Left ventricle myocardium inferior (tissue), 1 donor: ENCODE measurements around the gene ZBTB7B. TPM values are rescaled to one million over a fixed set of nuclear protein-coding genes. Genes with fewer than 3 reads are reported as not detected.
A peak's percentile ranks its signal among the peaks of the same experiment; 100 is the strongest.

Source experiments
- DNase-seq: peaks from one replicate; pipeline ENCODE4 v3.0.0-alpha.2; 2020
- H3K27ac ChIP-seq: fragments of 200-600 bp; replicated peaks from 2 replicates; pipeline ENCODE4 v1.8.0; 2021
- H3K27me3 ChIP-seq: fragments of 200-600 bp; 2 replicates; pipeline ENCODE4 v1.8.0; 2021; ENCODE audit warnings: low read depth
- H3K36me3 ChIP-seq: fragments of 200-600 bp; 2 replicates; pipeline ENCODE4 v1.8.0; 2021
- H3K4me1 ChIP-seq: fragments of 200-600 bp; 2 replicates; pipeline ENCODE4 v1.8.0; 2021
- H3K4me3 ChIP-seq: fragments of 200-600 bp; 2 replicates; pipeline ENCODE4 v1.8.0; 2021; ENCODE audit warnings: mild to moderate bottlenecking, moderate library complexity
- H3K9me3 ChIP-seq: fragments of 200-600 bp; replicated peaks from 2 replicates; pipeline ENCODE4 v1.8.0; 2021
- intact Hi-C: fragments of 100-400 bp; cut with micrococcal nuclease; formaldehyde crosslinking; loops from one replicate; pipeline ENCODE4 v1.11.0; 2022
- total RNA-seq: library from RNA; stranded (reverse); fragmentation: NEBNext Ultra II Directional; extraction: Animal tissue kit (Norgen Biotek cat#: 25700); gene quantifications from one replicate; pipeline ENCODE4 v1.2.1, GENCODE V29; 2021
- TF ChIP-seq, protein P1 (sequence below): fragments of 200-600 bp; IDR thresholded peaks from 2 replicates; pipeline ENCODE4 v1.8.0; 2021; ENCODE audit warnings: antibody characterized with exemption, mild to moderate bottlenecking, borderline replicate concordance
- donor health status: DM: no; HTN: yes; CAD: no; lungs with severe emphysema.

ZBTB7B gene
- total RNA-seq, 1 donor from 2014 or later, result 42.8 TPM

DNA sequence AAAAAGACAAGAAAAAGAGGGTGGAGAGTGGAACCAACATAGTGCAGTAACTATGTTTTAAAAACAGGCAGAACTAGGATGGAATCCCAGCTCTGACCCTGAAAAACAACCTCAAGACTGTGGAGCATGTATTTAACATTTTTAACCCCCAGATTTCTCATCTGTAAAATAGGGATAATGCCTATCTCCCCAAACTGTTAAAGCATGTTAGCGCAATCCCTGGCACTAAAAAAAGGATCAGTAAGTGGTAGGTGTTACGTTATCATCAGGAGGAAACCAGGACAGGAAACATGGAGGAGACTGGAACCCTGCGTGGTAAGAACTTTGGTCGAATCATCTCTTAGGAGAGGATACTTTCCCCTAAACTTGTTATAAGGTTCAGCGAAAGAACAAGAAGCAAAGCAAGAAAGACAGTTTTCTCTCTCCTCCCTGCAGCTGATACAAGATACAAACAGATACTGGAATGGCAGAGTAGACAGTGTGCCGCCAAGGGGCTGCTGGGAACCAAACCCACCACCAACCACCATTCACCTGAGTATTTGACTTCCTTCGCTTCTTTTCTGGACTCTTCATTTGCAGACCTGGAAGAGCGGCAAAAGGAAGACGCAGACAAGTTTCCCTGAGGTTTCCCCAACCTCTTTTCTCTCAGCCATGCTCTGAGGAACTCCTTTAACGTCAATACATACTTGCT, 42.0 kb upstream of the ZBTB7B start:
- intact Hi-C loops, result no loop called here
- peak overlapping the region; percentile 82 for H3K4me3 ChIP-seq
- no peaks in the 10 kb centered on the region for H3K9me3 ChIP-seq
- TF ChIP-seq, protein P1, sequence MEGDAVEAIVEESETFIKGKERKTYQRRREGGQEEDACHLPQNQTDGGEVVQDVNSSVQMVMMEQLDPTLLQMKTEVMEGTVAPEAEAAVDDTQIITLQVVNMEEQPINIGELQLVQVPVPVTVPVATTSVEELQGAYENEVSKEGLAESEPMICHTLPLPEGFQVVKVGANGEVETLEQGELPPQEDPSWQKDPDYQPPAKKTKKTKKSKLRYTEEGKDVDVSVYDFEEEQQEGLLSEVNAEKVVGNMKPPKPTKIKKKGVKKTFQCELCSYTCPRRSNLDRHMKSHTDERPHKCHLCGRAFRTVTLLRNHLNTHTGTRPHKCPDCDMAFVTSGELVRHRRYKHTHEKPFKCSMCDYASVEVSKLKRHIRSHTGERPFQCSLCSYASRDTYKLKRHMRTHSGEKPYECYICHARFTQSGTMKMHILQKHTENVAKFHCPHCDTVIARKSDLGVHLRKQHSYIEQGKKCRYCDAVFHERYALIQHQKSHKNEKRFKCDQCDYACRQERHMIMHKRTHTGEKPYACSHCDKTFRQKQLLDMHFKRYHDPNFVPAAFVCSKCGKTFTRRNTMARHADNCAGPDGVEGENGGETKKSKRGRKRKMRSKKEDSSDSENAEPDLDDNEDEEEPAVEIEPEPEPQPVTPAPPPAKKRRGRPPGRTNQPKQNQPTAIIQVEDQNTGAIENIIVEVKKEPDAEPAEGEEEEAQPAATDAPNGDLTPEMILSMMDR, result no peak
- no peak for DNase-seq
- H3K36me3 ChIP-seq, result peaks cover 42% of the 10 kb centered on the region
- H3K4me1 ChIP-seq, result peaks cover 58% of the 10 kb centered on the region
- H3K27me3 ChIP-seq, result no peaks in the 10 kb centered on the region
- peak overlapping the region; percentile 100 for H3K27ac ChIP-seq

DNA sequence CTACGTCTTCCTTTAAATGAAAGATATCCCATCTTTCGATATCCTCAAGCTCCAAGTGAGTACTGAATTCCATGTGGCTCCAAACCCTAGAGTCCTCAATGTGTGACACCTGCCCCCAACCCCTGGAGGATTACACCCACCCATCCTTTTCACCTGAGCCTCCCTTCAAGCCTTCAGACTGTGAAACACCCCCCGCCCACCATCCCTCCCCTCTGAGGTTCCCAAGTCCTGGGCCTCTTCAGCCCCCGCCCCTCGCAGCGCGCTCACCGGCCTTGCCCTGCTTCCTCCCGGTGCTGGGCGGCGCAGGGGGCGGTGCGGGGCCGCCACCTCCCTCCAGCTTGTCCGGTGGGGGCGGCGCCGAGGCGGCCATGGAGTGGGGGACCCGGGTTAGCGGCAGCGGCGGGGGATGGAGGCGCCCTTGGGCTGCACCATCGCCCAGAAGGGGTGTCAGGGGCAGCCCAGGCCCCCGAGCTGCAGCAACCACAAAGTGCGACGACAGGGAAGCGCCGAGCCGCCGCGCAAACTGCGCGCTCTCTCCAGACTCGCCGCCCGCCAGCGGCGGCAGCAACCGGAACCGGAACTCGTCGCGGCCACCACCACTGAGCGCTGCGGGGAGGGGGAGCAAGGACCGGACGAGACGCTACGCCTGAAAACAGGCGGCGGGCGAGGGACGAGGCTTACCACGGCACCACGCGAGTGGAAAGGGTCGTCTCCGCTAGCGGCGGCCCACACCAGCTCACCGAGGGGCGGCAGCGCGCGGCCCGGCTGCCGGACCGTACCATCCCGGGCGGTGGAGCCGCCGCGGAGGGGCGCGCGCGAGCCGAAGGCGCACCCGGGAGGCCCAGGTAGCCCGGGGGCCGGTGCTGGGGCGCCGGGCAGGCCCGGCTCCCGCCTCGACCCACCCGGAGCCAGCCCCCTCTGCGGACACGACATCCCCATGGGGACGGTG, 41.1 kb upstream of the ZBTB7B start, which contains the start of gene PYGO2:
PYGO2 (minus strand) TSS at position 576 of the 949 bp plus-strand sequence; CDS start at position 370, 206 bp downstream.
- H3K9me3 ChIP-seq, result no peaks in the 10 kb centered on the region
- no peaks in the 10 kb centered on the region for H3K27me3 ChIP-seq
- TF ChIP-seq, protein P1, result peak; percentile 71
- peaks cover 51% of the 10 kb centered on the region for H3K4me1 ChIP-seq
- DNase-seq, result peak; percentile 83
- intact Hi-C loops, result no loop called here
- H3K36me3 ChIP-seq, result peaks cover 51% of the 10 kb centered on the region
- peak within 1 kb of the TSS; percentile 100 for H3K27ac ChIP-seq
- peak within 1 kb of the TSS; percentile 82 for H3K4me3 ChIP-seq

DNA sequence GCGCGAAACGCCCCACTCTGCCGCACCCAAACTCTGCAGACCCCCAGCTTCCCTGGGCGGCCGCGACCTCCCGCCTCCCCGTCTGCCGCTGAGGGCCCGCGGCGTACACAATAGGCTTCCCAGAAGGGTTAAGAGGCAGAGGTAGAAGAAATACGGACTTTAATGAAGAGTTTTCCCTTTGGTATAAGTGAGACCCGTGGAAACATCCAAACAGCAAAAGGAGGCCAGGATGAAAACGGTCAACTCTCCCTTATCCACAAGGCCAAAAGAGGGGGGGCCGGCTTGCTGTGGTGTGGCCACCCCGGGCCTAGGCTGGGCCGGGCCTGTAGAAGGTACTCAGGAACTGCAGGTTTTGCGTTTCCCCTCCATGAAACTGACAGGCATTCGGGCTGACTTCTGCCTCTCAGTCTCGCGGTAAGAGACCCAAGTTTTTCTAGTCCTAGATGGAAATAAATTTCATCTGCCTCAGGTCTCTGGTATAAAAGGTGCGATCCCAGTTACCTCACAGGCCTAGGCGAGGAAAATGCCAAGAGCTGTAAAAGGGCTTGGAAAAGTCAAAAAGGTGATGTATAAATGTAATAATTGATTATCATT, 40.3 kb upstream of the ZBTB7B start:
- Histone ChIP-seq H3K4me3 (peak overlapping the region; percentile 82), H3K9me3 (no peaks in the 10 kb centered on the region), H3K27me3 (no peaks in the 10 kb centered on the region), H3K36me3 (peaks cover 58% of the 10 kb centered on the region), H3K4me1 (peaks cover 50% of the 10 kb centered on the region), H3K27ac (peak overlapping the region; percentile 100)
- TF ChIP-seq, protein P1, result no peak
- DNase-seq, result no peak
- intact Hi-C loops, result no loop called here

DNA sequence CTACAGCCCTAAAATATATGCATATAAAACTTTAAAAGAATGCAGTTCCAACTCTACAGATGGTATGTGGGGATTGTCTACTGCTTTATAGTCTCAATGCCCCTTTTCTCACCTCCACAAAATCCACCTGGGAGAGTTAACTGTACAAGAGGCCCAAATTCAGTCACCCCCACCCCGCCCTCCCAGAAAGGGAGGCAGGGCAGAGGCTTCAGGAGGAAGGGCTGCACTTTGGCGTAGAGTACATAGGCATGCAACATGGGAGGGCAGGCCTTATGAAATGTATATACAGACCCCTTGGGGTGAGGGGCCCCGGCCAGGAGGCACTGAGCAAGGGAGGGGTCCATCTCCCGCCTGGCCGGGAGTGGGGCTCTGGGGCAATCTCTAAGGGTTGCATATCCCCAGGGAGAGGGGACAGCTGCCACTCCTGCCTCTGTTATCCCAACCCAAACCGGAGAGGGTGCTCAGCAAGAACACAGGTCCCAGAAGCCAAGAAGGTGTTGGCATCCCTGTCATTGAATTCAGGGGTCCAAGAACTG, 39.7 kb upstream of the ZBTB7B start:
- intact Hi-C loops, result no loop called here
- H3K27ac ChIP-seq, result peak overlapping the region; percentile 100
- TF ChIP-seq, protein P1, result no peak
- H3K9me3 ChIP-seq, result no peaks in the 10 kb centered on the region
- peaks cover 65% of the 10 kb centered on the region for H3K36me3 ChIP-seq
- DNase-seq, result no peak
- peaks cover 51% of the 10 kb centered on the region for H3K4me1 ChIP-seq
- H3K4me3 ChIP-seq, result peak overlapping the region; percentile 82
- H3K27me3 ChIP-seq, result no peaks in the 10 kb centered on the region

DNA sequence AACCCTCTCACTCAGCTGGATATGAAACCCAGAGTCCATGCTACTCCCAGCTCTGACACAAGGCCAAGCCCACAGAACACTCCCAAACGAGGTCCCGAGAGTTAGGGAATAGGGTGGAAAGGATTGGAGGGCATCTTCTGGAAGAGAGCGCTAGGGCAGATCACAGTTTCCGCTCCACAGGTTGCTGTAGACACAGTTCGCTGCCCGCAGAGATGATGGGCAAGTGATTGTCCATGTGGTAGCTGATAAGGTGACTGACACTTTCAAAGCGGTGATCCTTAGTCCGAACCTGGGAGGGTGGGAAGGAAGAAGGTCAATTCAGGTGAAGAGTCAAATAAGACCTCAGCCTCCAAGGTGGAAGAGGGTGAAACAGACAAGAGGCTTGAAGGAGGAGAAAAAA, 39.0 kb upstream of the ZBTB7B start:
- intact Hi-C loops, result no loop called here

More for the DNA sequence above, 39.0 kb upstream of the ZBTB7B start:
- no peak overlapping the region for H3K4me3 ChIP-seq
- H3K4me1 ChIP-seq, result peaks cover 57% of the 10 kb centered on the region
- H3K9me3 ChIP-seq, result no peaks in the 10 kb centered on the region
- no peaks in the 10 kb centered on the region for H3K27me3 ChIP-seq
- DNase-seq, result no peak
- peaks cover 69% of the 10 kb centered on the region for H3K36me3 ChIP-seq
- TF ChIP-seq, protein P1, result no peak
- no peak overlapping the region for H3K27ac ChIP-seq
